Hepatocyte (in vitro differentiated cells): ENCODE data around the gene VPS11.

Experiments
- EZH2 ChIP-seq: fragments of 200-600 bp; sonication (generic); IDR thresholded peaks from 2 replicates; pipeline ENCODE4 v1.6.1; 2016; ENCODE audit warnings: antibody characterized with exemption, mild to moderate bottlenecking, borderline replicate concordance
- EZH2phosphoT487 ChIP-seq: fragments of 200-600 bp; sonication (generic); IDR thresholded peaks from one replicate; pipeline ENCODE4 v1.6.1; 2018; ENCODE audit warnings: antibody characterized with exemption, mild to moderate bottlenecking, low read depth, moderate library complexity; ENCODE audit not compliant: unreplicated experiment, severe bottlenecking
- TF ChIP-seq, protein P1 (sequence below): fragments of 200-600 bp; sonication (generic); IDR thresholded peaks from 2 replicates; pipeline ENCODE4 v1.5.1; 2016; ENCODE audit warnings: antibody characterized with exemption, mild to moderate bottlenecking; ENCODE audit not compliant: poor library complexity

GRCh38 chr11:119057000-119057769, 10.4 kb upstream of the VPS11 start, which contains the start of gene HYOU1:
- TF ChIP-seq EZH2phosphoT487: no peak
- TF ChIP-seq, protein P1, sequence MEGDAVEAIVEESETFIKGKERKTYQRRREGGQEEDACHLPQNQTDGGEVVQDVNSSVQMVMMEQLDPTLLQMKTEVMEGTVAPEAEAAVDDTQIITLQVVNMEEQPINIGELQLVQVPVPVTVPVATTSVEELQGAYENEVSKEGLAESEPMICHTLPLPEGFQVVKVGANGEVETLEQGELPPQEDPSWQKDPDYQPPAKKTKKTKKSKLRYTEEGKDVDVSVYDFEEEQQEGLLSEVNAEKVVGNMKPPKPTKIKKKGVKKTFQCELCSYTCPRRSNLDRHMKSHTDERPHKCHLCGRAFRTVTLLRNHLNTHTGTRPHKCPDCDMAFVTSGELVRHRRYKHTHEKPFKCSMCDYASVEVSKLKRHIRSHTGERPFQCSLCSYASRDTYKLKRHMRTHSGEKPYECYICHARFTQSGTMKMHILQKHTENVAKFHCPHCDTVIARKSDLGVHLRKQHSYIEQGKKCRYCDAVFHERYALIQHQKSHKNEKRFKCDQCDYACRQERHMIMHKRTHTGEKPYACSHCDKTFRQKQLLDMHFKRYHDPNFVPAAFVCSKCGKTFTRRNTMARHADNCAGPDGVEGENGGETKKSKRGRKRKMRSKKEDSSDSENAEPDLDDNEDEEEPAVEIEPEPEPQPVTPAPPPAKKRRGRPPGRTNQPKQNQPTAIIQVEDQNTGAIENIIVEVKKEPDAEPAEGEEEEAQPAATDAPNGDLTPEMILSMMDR: peak; percentile 30
- no peak for TF ChIP-seq EZH2
